Transverse colon (tissue), 4 donors: ENCODE results near the gene PLA2G4F. TPM values are rescaled to one million over a fixed set of nuclear protein-coding genes. Genes with fewer than 3 reads are reported as not detected.

Source experiments
- DNase-seq: peaks from one replicate; pipeline ENCODE4 v3.0.0-alpha.2; 2019
- H3K27ac ChIP-seq, 4 donors: fragments of 200-600 bp; sonication (generic); 2 replicates each; pipeline ENCODE4 v1.5.1; 2016 to 2018; ENCODE audit warnings: inconsistent platforms in 4 of 4
- H3K27me3 ChIP-seq: fragments of 200-600 bp; sonication (generic); 2 replicates; pipeline ENCODE4 v1.5.1; 2017; ENCODE audit warnings: inconsistent platforms
- H3K36me3 ChIP-seq, 4 donors: fragments of 200-600 bp; sonication (generic); 2 replicates each; pipeline ENCODE4 v1.5.1; 2017 to 2019; ENCODE audit warnings: inconsistent platforms in 4 of 4
- H3K4me1 ChIP-seq, 4 donors: fragments of 200-600 bp; sonication (generic); 2 replicates each; pipeline ENCODE4 v1.5.1; 2017 to 2020; ENCODE audit warnings: inconsistent platforms in 4 of 4
- H3K4me3 ChIP-seq, 4 donors: fragments of 200-600 bp; sonication (generic); 1 replicate in 1 of 4; 2 replicates in 3 of 4; pipeline versions ENCODE4 v1.5.1 to v1.6.1; 2017 to 2019; ENCODE audit warnings: inconsistent platforms in 4 of 4
- H3K9me3 ChIP-seq, 2 donors: fragments of 200-600 bp; sonication (generic); 2 replicates each; pipeline ENCODE4 v1.5.1; 2017 to 2019; ENCODE audit warnings: inconsistent platforms in 2 of 2
- CTCF ChIP-seq, 5 experiments: fragments of 200-600 bp in 3 of 5; fragments of 450-650 bp in 2 of 5; sonication (generic) in 3 of 5; IDR thresholded peaks; 1 replicate in 2 of 5; 2 replicates in 3 of 5; pipeline ENCODE4 v1.5.1; 2016 to 2017; ENCODE audit warnings: antibody characterized with exemption in 5 of 5, inconsistent platforms in 3 of 5, mild to moderate bottlenecking in 2 of 5, moderate library complexity in 1 of 5
- EP300 ChIP-seq: sonication (generic); formaldehyde crosslinking; IDR thresholded peaks from one replicate; pipeline ENCODE4 v1.6.1; 2017; ENCODE audit warnings: antibody characterized with exemption, low read depth
- POLR2A ChIP-seq: fragments of 450-650 bp; IDR thresholded peaks from one replicate; pipeline ENCODE4 v1.6.1; 2016; ENCODE audit warnings: antibody characterized with exemption, mild to moderate bottlenecking, moderate library complexity
- POLR2AphosphoS5 ChIP-seq, 3 donors: sonication (generic); formaldehyde crosslinking; IDR thresholded peaks; one replicate each; pipeline ENCODE4 v1.6.1; 2016; ENCODE audit warnings: antibody characterized with exemption in 3 of 3
- WGBS, 2 donors: methylation state at CpG; one replicate each; pipeline ENCODE4 v1.1.5; 2018; ENCODE audit warnings: low coverage in 1 of 2; 5-methylcytosine and 5-hydroxymethylcytosine counted together
- in situ Hi-C, 4 donors: fragments of 200-750 bp; cut with MboI; loops; one replicate each; pipeline versions ENCODE4 v1.15.0 to v1.15.1; 2017; ENCODE audit warnings: low sequenced_read_pairs in 3 of 4, low pct_ligation_motif_present in 1 of 4, low pct_unique_long_range_greater_than_20kb in 1 of 4
- intact Hi-C: fragments of 100-400 bp; cut with DNase I; formaldehyde crosslinking; loops from one replicate; pipeline ENCODE4 v1.15.1; 2023; ENCODE audit warnings: low total_unique reads
- total RNA-seq, 4 donors: library from RNA; depleted of rRNA; stranded (reverse); fragments of >200 nt; gene quantifications; one replicate each; pipeline ENCODE4 v1.1.0, GENCODE V29; 2016

The PLA2G4F gene
- total RNA-seq, 4 donors from 2014 or later = 25.1 to 135 (median 78.0) TPM

DNA sequence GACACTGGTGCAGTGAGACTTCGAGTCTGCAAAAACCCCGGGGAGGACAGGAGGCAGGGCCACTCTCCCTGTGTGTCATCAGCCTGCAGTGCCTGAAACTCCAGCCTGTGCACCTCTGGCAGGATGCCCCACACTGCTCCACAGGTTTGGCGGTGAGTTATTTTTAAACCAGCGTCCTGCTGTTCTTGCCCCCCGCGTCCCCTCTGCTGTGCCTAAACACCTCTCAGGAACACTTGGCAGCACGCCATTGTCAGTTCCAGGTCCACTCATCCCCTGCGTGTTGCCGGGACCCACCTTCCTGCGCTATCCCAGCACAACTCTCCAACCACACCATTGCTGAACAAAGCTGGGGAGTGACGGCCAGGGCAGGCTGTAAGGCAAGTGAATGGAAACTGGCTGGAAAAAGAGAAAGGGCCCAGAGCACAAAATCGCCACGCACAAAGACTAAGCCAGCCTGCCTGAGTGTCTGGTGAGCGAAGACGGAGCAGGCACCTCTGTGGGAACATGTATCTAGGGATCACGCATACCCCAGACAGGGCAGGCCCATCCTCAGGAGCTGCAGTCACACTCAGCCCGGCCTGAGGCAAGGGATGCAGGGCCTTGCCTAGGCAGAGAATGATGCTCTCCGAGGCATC lies 3.1 kb upstream of the PLA2G4F start:
- no peak for TF ChIP-seq POLR2AphosphoS5 (IDR thresholded peaks at IDR 0.05)
- TF ChIP-seq CTCF (IDR thresholded peaks at IDR 0.05) = no peak
- TF ChIP-seq POLR2A = no peak
- TF ChIP-seq EP300 = no peak
- WGBS, 2 donors = 79 to 92% methylated on average over 6 to 18 of the region's 18 CpGs
- Histone ChIP-seq H3K9me3 (no peaks in the 10 kb centered on the region), H3K4me3 (no peak overlapping the region), H3K36me3 (peaks cover 0 to 45% (median 17%) of the 10 kb centered on the region in 4 donors), H3K4me1 (peaks cover 0 to 4% (median 1%) of the 10 kb centered on the region in 4 donors), H3K27me3 (no peaks in the 10 kb centered on the region), H3K27ac (no peak overlapping the region)
- no peak for DNase-seq
- in situ Hi-C loops = no loop called here
- intact Hi-C loops = no loop called here

- Histone ChIP-seq H3K9me3 (no peaks in the 10 kb centered on the region), H3K27me3 (no peaks in the 10 kb centered on the region), H3K4me1 (peaks cover 0 to 4% (median 1%) of the 10 kb centered on the region in 4 donors), H3K4me3 (no peak overlapping the region), H3K36me3 (peaks cover 0 to 40% (median 14%) of the 10 kb centered on the region in 4 donors), H3K27ac (no peak overlapping the region)
- intact Hi-C loops (no loop called here), in situ Hi-C loops (no loop called here)
- no peak for TF ChIP-seq CTCF (IDR thresholded peaks at IDR 0.05)
- TF ChIP-seq POLR2AphosphoS5 (IDR thresholded peaks at IDR 0.05) = no peak
- TF ChIP-seq EP300 = no peak
- TF ChIP-seq POLR2A = no peak
- WGBS, 2 donors = 98% methylated on average over 9 of the region's 10 CpGs; no CpG with 5 or more reads in 1 of the 2 donors
- no peak for DNase-seq
Observed at GRCh38 chr15:42158941-42159340, 2.5 kb upstream of the PLA2G4F start.

- Histone ChIP-seq H3K4me3 (no peak overlapping the region), H3K27ac (no peak overlapping the region), H3K9me3 (no peaks in the 10 kb centered on the region), H3K36me3 (peaks cover 0 to 32% (median 11%) of the 10 kb centered on the region in 4 donors), H3K4me1 (peaks cover 0 to 11% (median 1%) of the 10 kb centered on the region in 4 donors), H3K27me3 (no peaks in the 10 kb centered on the region)
- WGBS, 2 donors = 80 to 95% methylated on average over 6 to 8 of the region's 8 CpGs
- in situ Hi-C loops = no loop called here
- no peak for TF ChIP-seq POLR2AphosphoS5 (IDR thresholded peaks at IDR 0.05)
- TF ChIP-seq POLR2A = no peak
- TF ChIP-seq EP300 = no peak
- no peak for TF ChIP-seq CTCF (IDR thresholded peaks at IDR 0.05)
- intact Hi-C loops = no loop called here
- no peak for DNase-seq
Observed at GRCh38 chr15:42157981-42158765, 1.7 kb upstream of the PLA2G4F start.

GRCh38 chr15:42157381-42157780 lies 945 bp upstream of the PLA2G4F start:
- no peak overlapping the region for H3K4me3 ChIP-seq
- 96% methylated on average over 8 of the region's 8 CpGs; no CpG with 5 or more reads in 1 of the 2 donors for WGBS, 2 donors
- DNase-seq = no peak
- intact Hi-C loops (no loop called here), in situ Hi-C loops (no loop called here)
- no peak for TF ChIP-seq POLR2AphosphoS5 (IDR thresholded peaks at IDR 0.05)
- H3K36me3 ChIP-seq = peaks cover 0 to 25% (median 10%) of the 10 kb centered on the region in 4 donors
- H3K27me3 ChIP-seq = no peaks in the 10 kb centered on the region
- peaks cover 3 to 18% (median 5%) of the 10 kb centered on the region in 4 donors for H3K4me1 ChIP-seq
- no peak overlapping the region for H3K27ac ChIP-seq
- no peaks in the 10 kb centered on the region for H3K9me3 ChIP-seq
